HepG2 (cell line): ENCODE results near the gene FNIP2. TPM values are rescaled to one million over a fixed set of nuclear protein-coding genes. Genes with fewer than 3 reads are reported as not detected.
"Not testable (repeated sequence)": the region's sequence is repeated elsewhere in the genome, so short reads cannot be mapped to it uniquely, and the experiment has no call there.

ENCODE experiments used
- ARID5B ChIP-seq: IDR thresholded peaks from 2 replicates; pipeline ENCODE4 v1.4.0; 2020; ENCODE audit warnings: mild to moderate bottlenecking, missing genetic modification reagents
- CAMTA2 ChIP-seq: sonication (generic); formaldehyde crosslinking; IDR thresholded peaks from 2 replicates; pipeline ENCODE4 v1.4.0; 2020; ENCODE audit warnings: mild to moderate bottlenecking, missing genetic modification reagents, borderline replicate concordance
- EP300 ChIP-seq, 3 experiments: sonication (generic) in 1 of 3; formaldehyde crosslinking in 1 of 3; IDR thresholded peaks; 2 replicates each; pipeline versions ENCODE4 v1.5.1 to v1.6.1; 2011 to 2020; ENCODE audit warnings: low read depth in 2 of 3, low read length in 2 of 3, borderline replicate concordance in 1 of 3, improper control_type of control experiment in 1 of 3, mild to moderate bottlenecking in 1 of 3, missing genetic modification reagents in 1 of 3, moderate library complexity in 1 of 3
- ETV5 ChIP-seq: IDR thresholded peaks from 2 replicates; pipeline ENCODE4 v1.6.1; 2018; ENCODE audit warnings: missing biosample characterization, missing genetic modification reagents, inconsistent platforms, borderline replicate concordance
- GATAD2A ChIP-seq: IDR thresholded peaks from 2 replicates; pipeline ENCODE4 v1.6.1; 2016
- HDAC2 ChIP-seq: sonication (generic); formaldehyde crosslinking; IDR thresholded peaks from 2 replicates; pipeline ENCODE4 v1.4.0; 2020; ENCODE audit warnings: missing genetic modification reagents
- ISL2 ChIP-seq: sonication (generic); formaldehyde crosslinking; IDR thresholded peaks from 2 replicates; pipeline ENCODE4 v1.5.0; 2020; ENCODE audit warnings: missing genetic modification reagents
- LCORL ChIP-seq, 2 experiments: fragments of 450-650 bp in 1 of 2; sonication (generic) in 1 of 2; formaldehyde crosslinking in 1 of 2; IDR thresholded peaks; 2 replicates each; pipeline versions ENCODE4 v1.5.0 to v1.6.1; 2017 to 2020; ENCODE audit warnings: antibody characterized with exemption in 1 of 2, missing genetic modification reagents in 1 of 2
- PPARG ChIP-seq: conservative IDR thresholded peaks from 2 replicates; pipeline ENCODE4 v1.6.1; 2016; ENCODE audit warnings: missing biosample characterization, missing genetic modification reagents
- RXRB ChIP-seq: IDR thresholded peaks from 2 replicates; pipeline ENCODE4 v1.6.1; 2016; ENCODE audit warnings: borderline replicate concordance, missing genetic modification reagents, missing compliant biosample characterization
- TARDBP ChIP-seq: sonication (generic); formaldehyde crosslinking; IDR thresholded peaks from 2 replicates; pipeline ENCODE4 v1.8.0; 2022; ENCODE audit warnings: mild to moderate bottlenecking, missing genetic modification reagents
- ZNF275 ChIP-seq: sonication (generic); formaldehyde crosslinking; IDR thresholded peaks from 2 replicates; pipeline ENCODE4 v1.8.0; 2022; ENCODE audit warnings: missing genetic modification reagents, mild to moderate bottlenecking, inconsistent platforms, borderline replicate concordance
- ZNF281 ChIP-seq: sonication (generic); formaldehyde crosslinking; IDR thresholded peaks from 2 replicates; pipeline ENCODE4 v1.4.0; 2020; ENCODE audit warnings: missing genetic modification reagents, borderline replicate concordance
- ZNF331 ChIP-seq: sonication (generic); formaldehyde crosslinking; IDR thresholded peaks from 2 replicates; pipeline ENCODE4 v1.4.0; 2020; ENCODE audit warnings: missing genetic modification reagents
- polyA plus RNA-seq, 8 experiments: library from polyadenylated mRNA; depleted of rRNA in 3 of 8; stranded (reverse) in 7 of 8; unstranded in 1 of 8; fragments of >200 nt; fragmentation: Illumina TruSeq in 4 of 8; extraction: Trizol in 4 of 8; gene quantifications; 2 replicates each; pipeline versions ENCODE4 v1.2.1 to v1.2.3, GENCODE V29; 2011 to 2016; ENCODE audit warnings: low read depth in 4 of 8, missing spikeins in 1 of 8, mixed read lengths in 1 of 8; ENCODE audit not compliant: insufficient read depth in 1 of 8
- total RNA-seq, 5 experiments: library from RNA; depleted of rRNA; stranded (reverse); fragments of >200 nt; fragmentation: Illumina TruSeq; extraction: Trizol; gene quantifications; 2 replicates each; pipeline ENCODE4 v1.2.3, GENCODE V29; 2016; ENCODE audit warnings: low read depth in 1 of 5

FNIP2 gene
- total and polyA plus RNA-seq, 2 of the 13 experiments (the other 11 are each of a cell fraction or from before 2014, with no cell fraction given): 15.5 to 21.0 TPM

GRCh38 chr4:158902280-158903078, 133.7 kb downstream of the FNIP2 start (continued):
- peak; percentile 94 for TF ChIP-seq ARID5B (CRISPR knock-in tag)
- peak; percentile 71 for TF ChIP-seq TARDBP
- 0 out of 2 replicates have a peak, but pooled peaks have one; percentile 38 for TF ChIP-seq PPARG (CRISPR knock-in tag)
- peak; percentile 26; the same call in 1 of the 2 replicates for TF ChIP-seq ETV5
- not testable (repeated sequence) for TF ChIP-seq LCORL (IDR thresholded peaks at IDR 0.05); EP300 (CRISPR knock-in tag; IDR thresholded peaks at IDR 0.05; ENCODE audit: borderline replicate concordance)
- peak; percentile 82 for TF ChIP-seq LCORL (CRISPR knock-in tag; IDR thresholded peaks at IDR 0.05)
- peak; percentile 87 for TF ChIP-seq ZNF331
- peak in 1 of 2 experiments; percentile 70; a peak in 2 of 4 replicates for TF ChIP-seq EP300 (IDR thresholded peaks at IDR 0.05; ENCODE audit: low read depth in 2 of 2, low read length in 2 of 2)
- 0 out of 2 replicates have a peak, but pooled peaks have one; percentile 44 for TF ChIP-seq ZNF275 (CRISPR knock-in tag)
- TF ChIP-seq ZNF281: peak; percentile 100
- peak; percentile 81 for TF ChIP-seq HDAC2 (CRISPR knock-in tag)
- peak; percentile 90 for TF ChIP-seq GATAD2A (CRISPR knock-in tag)
- TF ChIP-seq ISL2 (CRISPR knock-in tag): peak; percentile 80
- peak; percentile 56; the same call in 1 of the 2 replicates for TF ChIP-seq CAMTA2 (CRISPR knock-in tag)
- peak; percentile 90 for TF ChIP-seq RXRB (CRISPR knock-in tag)
